Right lobe of liver (tissue), 6 donors: ENCODE data around the gene HRAS. TPM values are rescaled to one million over a fixed set of nuclear protein-coding genes. Genes with fewer than 3 reads are reported as not detected.
A peak's percentile ranks its signal among the peaks of the same experiment; 100 is the strongest.

Source experiments
- ATAC-seq, 4 donors: fragments of 200-7000 bp; cut with Tn5 transposase; one replicate each; pipeline ENCODE4 v1.9.1; 2020; ENCODE audit warnings: mild to moderate bottlenecking in 4 of 4, moderate library complexity in 4 of 4
- DNase-seq, 3 donors: peaks; one replicate each; pipeline ENCODE4 v3.0.0-alpha.2; 2020
- H3K27ac ChIP-seq, 3 donors: fragments of 200-600 bp; one replicate each; pipeline ENCODE4 v1.8.0; 2022
- H3K27me3 ChIP-seq, 2 donors: fragments of 200-600 bp; one replicate each; pipeline ENCODE4 v1.8.0; 2022
- H3K36me3 ChIP-seq, 4 donors: fragments of 200-600 bp; sonication (generic) in 1 of 4; one replicate each; pipeline versions ENCODE4 v1.5.1 to v1.8.0; 2017 to 2022; ENCODE audit warnings: control low read depth in 1 of 4
- H3K4me1 ChIP-seq, 4 donors: fragments of 200-600 bp; sonication (generic) in 1 of 4; one replicate each; pipeline versions ENCODE4 v1.5.1 to v1.8.0; 2017 to 2022; ENCODE audit warnings: control low read depth in 1 of 4
- H3K4me3 ChIP-seq, 3 donors: fragments of 200-600 bp; one replicate each; pipeline ENCODE4 v1.8.0; 2022
- H3K9me3 ChIP-seq, 4 donors: fragments of 200-600 bp; sonication (generic) in 1 of 4; one replicate each; pipeline versions ENCODE4 v1.5.1 to v1.8.0; 2017 to 2022; ENCODE audit warnings: control low read depth in 1 of 4
- CTCF ChIP-seq, 4 donors: fragments of 200-600 bp in 3 of 4; fragments of 450-650 bp in 1 of 4; IDR thresholded peaks; one replicate each; pipeline versions ENCODE4 v1.5.1 to v1.8.0; 2016 to 2022; ENCODE audit warnings: antibody characterized with exemption in 4 of 4, mild to moderate bottlenecking in 2 of 4
- POLR2A ChIP-seq: fragments of 450-650 bp; IDR thresholded peaks from one replicate; pipeline ENCODE4 v1.6.1; 2017; ENCODE audit warnings: antibody characterized with exemption, mild to moderate bottlenecking
- WGBS: methylation state at CpG from one replicate; pipeline ENCODE4 v1.1.6; 2018; ENCODE audit warnings: low coverage, low lambda C conversion rate; ENCODE audit not compliant: insufficient coverage; ENCODE audit errors: missing lambda C conversion rate; 5-methylcytosine and 5-hydroxymethylcytosine counted together
- intact Hi-C, 2 donors: fragments of 100-400 bp; cut with DNase I; formaldehyde crosslinking; loops; one replicate each; pipeline versions ENCODE4 v1.11.2 to v1.14.1; 2022
- long read RNA-seq: library from polyadenylated mRNA; unstranded; transcript quantifications from one replicate; pipeline ENCODE4 v2.0.0, GENCODE V29; 2019
- total RNA-seq, 6 experiments: library from RNA; depleted of rRNA in 2 of 6; stranded (reverse); fragments of >200 nt in 2 of 6; fragmentation: NEBNext Ultra II Directional in 3 of 6; extraction: Animal tissue kit (Norgen Biotek cat#: 25700) in 3 of 6; gene quantifications; one replicate each; pipeline versions ENCODE4 v1.1.0 to v1.2.4, GENCODE V29; 2016 to 2023
- donor health status: DM: no; HTN: yes; CAD: no.
- donor health status: DM: no; HTN: no; CAD: no.
- donor health status: DM: no; HTN: no; CAD: no.
- donor health status: DM: no; HTN: yes; CAD: no.
- donor health status: DM: no; HTN: yes; CAD: no.

HRAS gene
- total RNA-seq: 10 to 100 TPM in 5 of 6 experiments, 1 to 10 TPM in 1; 7.6 to 20.9 (median 14.8) TPM
- long read RNA-seq: 0 reads

- Histone ChIP-seq H3K27ac (peak within 1 kb of the TSS; percentile 44 to 47 (median 47)), H3K4me3 (peak within 1 kb of the TSS; percentile 70 to 78 (median 74)), H3K9me3 (no peaks in the 10 kb centered on the region), H3K36me3 (peaks cover 0 to 9% (median 0%) of the 10 kb centered on the region in 4 donors), H3K27me3 (no peaks in the 10 kb centered on the region), H3K4me1 (peaks cover 0 to 22% (median 8%) of the 10 kb centered on the region in 4 donors)
- intact Hi-C loops: no loop called here
- TF ChIP-seq CTCF (IDR thresholded peaks at IDR 0.05) (no peak), POLR2A (peak; percentile 68)
- peak; percentile 84 to 91 (median 88) for ATAC-seq
- DNase-seq: peak; percentile 96 to 97 (median 96)
- WGBS: 25% methylated on average over 3 of the region's 97 CpGs
These were observed at the start of gene HRAS for GRCh38 chr11:535519-536454. TSS of gene HRAS (minus strand) at chr11:535576.

GRCh38 chr11:584287-584686 is 48.9 kb upstream of the HRAS start:
- TF ChIP-seq CTCF (IDR thresholded peaks at IDR 0.05) (no peak), POLR2A (no peak)

GRCh38 chr11:581752-582151 is 46.4 kb upstream of the HRAS start:
- 59% methylated on average over 10 of the region's 17 CpGs for WGBS
- Histone ChIP-seq H3K36me3 (peaks cover 0 to 27% (median 8%) of the 10 kb centered on the region in 4 donors), H3K27me3 (no peaks in the 10 kb centered on the region), H3K4me3 (no peak overlapping the region), H3K9me3 (no peaks in the 10 kb centered on the region), H3K4me1 (peaks cover 0 to 56% (median 30%) of the 10 kb centered on the region in 4 donors), H3K27ac (no peak overlapping the region)
- intact Hi-C loops: no loop called here
- ATAC-seq (no peak), DNase-seq (no peak)
- no peak for TF ChIP-seq CTCF (IDR thresholded peaks at IDR 0.05)
- TF ChIP-seq POLR2A: no peak

More at GRCh38 chr11:584287-584686, 48.9 kb upstream of the HRAS start:
- H3K27ac ChIP-seq: no peak overlapping the region
- DNase-seq (no peak), ATAC-seq (no peak)
- no peak overlapping the region for H3K4me3 ChIP-seq
- no peaks in the 10 kb centered on the region for H3K9me3 ChIP-seq
- H3K27me3 ChIP-seq: no peaks in the 10 kb centered on the region
- intact Hi-C loops: no loop called here
- H3K36me3 ChIP-seq: peaks cover 0 to 44% (median 15%) of the 10 kb centered on the region in 4 donors
- 95% methylated on average over 5 of the region's 10 CpGs for WGBS
- peaks cover 0 to 56% (median 31%) of the 10 kb centered on the region in 4 donors for H3K4me1 ChIP-seq

GRCh38 chr11:581342-581741 is 46.0 kb upstream of the HRAS start:
- peak; percentile 75 to 78 (median 78) for DNase-seq
- H3K9me3 ChIP-seq: no peaks in the 10 kb centered on the region
- H3K4me3 ChIP-seq: no peak overlapping the region
- peaks cover 0 to 52% (median 28%) of the 10 kb centered on the region in 4 donors for H3K4me1 ChIP-seq
- H3K27me3 ChIP-seq: no peaks in the 10 kb centered on the region
- TF ChIP-seq CTCF (IDR thresholded peaks at IDR 0.05) (no peak), POLR2A (no peak)
- peaks cover 0 to 25% (median 8%) of the 10 kb centered on the region in 4 donors for H3K36me3 ChIP-seq
- ATAC-seq: peak; percentile 44 to 69 (median 48)
- H3K27ac ChIP-seq: peak overlapping the region in 1 of 3 donors; percentile 18
- WGBS: 21% methylated on average over 6 of the region's 14 CpGs
- intact Hi-C loops: no loop called here
